Neural progenitor cell (in vitro differentiated cells): ENCODE measurements around the gene SERPINB10. TPM values are rescaled to one million over a fixed set of nuclear protein-coding genes. Genes with fewer than 3 reads are reported as not detected.

Experiments used
- DNase-seq: peaks from one replicate; pipeline ENCODE4 v3.0.0-alpha.2; 2016; ENCODE audit warnings: low spot score
- H2AFZ ChIP-seq: fragments of 200-600 bp; sonication (generic); replicated peaks from 2 replicates; pipeline ENCODE4 v1.6.1; 2016; ENCODE audit warnings: antibody characterized with exemption
- H3F3A ChIP-seq: fragments of 200-600 bp; sonication (generic); 2 replicates; pipeline ENCODE4 v1.6.1; 2016; ENCODE audit warnings: antibody characterized with exemption, low read depth
- H3K27ac ChIP-seq: fragments of 200-600 bp; sonication (generic); 2 replicates; pipeline ENCODE4 v1.5.1; 2016; ENCODE audit warnings: mild to moderate bottlenecking
- H3K27me3 ChIP-seq: fragments of 200-600 bp; sonication (generic); 2 replicates; pipeline ENCODE4 v1.6.1; 2016; ENCODE audit warnings: mild to moderate bottlenecking, moderate library complexity
- H3K36me3 ChIP-seq: fragments of 200-600 bp; sonication (generic); 2 replicates; pipeline ENCODE4 v1.5.1; 2016
- H3K4me1 ChIP-seq: fragments of 200-600 bp; sonication (generic); 2 replicates; pipeline ENCODE4 v1.6.1; 2016; ENCODE audit warnings: mixed run types
- H3K4me2 ChIP-seq: fragments of 200-600 bp; sonication (generic); 2 replicates; pipeline ENCODE4 v1.6.1; 2016
- H3K4me3 ChIP-seq: fragments of 200-600 bp; sonication (generic); 2 replicates; pipeline ENCODE4 v1.5.1; 2016
- H3K79me2 ChIP-seq: fragments of 200-600 bp; sonication (generic); 2 replicates; pipeline ENCODE4 v1.6.1; 2016; ENCODE audit warnings: low read depth
- H3K9ac ChIP-seq: fragments of 200-600 bp; sonication (generic); 2 replicates; pipeline ENCODE4 v1.6.1; 2016
- H3K9me3 ChIP-seq: fragments of 200-600 bp; sonication (generic); 2 replicates; pipeline ENCODE4 v1.5.1; 2016; ENCODE audit warnings: low read depth
- H4K20me1 ChIP-seq: fragments of 200-600 bp; sonication (generic); 2 replicates; pipeline ENCODE4 v1.6.1; 2016; ENCODE audit warnings: low read depth
- H3K27ac Mint-ChIP-seq: 3 replicates; pipeline ENCODE4 v1.8.0; 2021; ENCODE audit warnings: mixed read lengths
- H3K27me3 Mint-ChIP-seq: 2 replicates; pipeline ENCODE4 v1.8.0; 2022; ENCODE audit warnings: low read depth, mild to moderate bottlenecking, inconsistent platforms, moderate library complexity, mixed read lengths; ENCODE audit not compliant: insufficient read depth
- H3K36me3 Mint-ChIP-seq: 3 replicates; pipeline ENCODE4 v1.8.0; 2021; ENCODE audit warnings: mixed read lengths
- H3K4me1 Mint-ChIP-seq: 3 replicates; pipeline ENCODE4 v1.8.0; 2021; ENCODE audit warnings: mixed read lengths
- H3K4me3 Mint-ChIP-seq: 3 replicates; pipeline ENCODE4 v1.8.0; 2021; ENCODE audit warnings: mild to moderate bottlenecking, moderate library complexity, mixed read lengths
- H3K9me3 Mint-ChIP-seq: 3 replicates; pipeline ENCODE4 v1.8.0; 2020; ENCODE audit warnings: mixed read lengths
- CTCF ChIP-seq: fragments of 200-600 bp; sonication (generic); IDR thresholded peaks from 2 replicates; pipeline ENCODE4 v1.5.1; 2017; ENCODE audit warnings: antibody characterized with exemption, mild to moderate bottlenecking
- EZH2 ChIP-seq: fragments of 200-600 bp; sonication (generic); IDR thresholded peaks from 2 replicates; pipeline ENCODE4 v1.6.1; 2017; ENCODE audit warnings: antibody characterized with exemption, mild to moderate bottlenecking, moderate library complexity
- EZH2phosphoT487 ChIP-seq: fragments of 200-600 bp; sonication (generic); IDR thresholded peaks from 2 replicates; pipeline ENCODE4 v1.6.1; 2017; ENCODE audit warnings: antibody characterized with exemption
- total RNA-seq: library from RNA; depleted of rRNA; stranded (reverse); fragments of >200 nt; gene quantifications from 2 replicates; pipeline ENCODE4 v1.2.3, GENCODE V29; 2015; ENCODE audit warnings: low replicate concordance

SERPINB10 gene
- total RNA-seq, 1 donor from 2014 or later, result not detected

GRCh38 chr18:63890950-63891304, 16.8 kb upstream of the SERPINB10 start:
- H3K9ac ChIP-seq, result no peak overlapping the region
- H3K36me3 Mint-ChIP-seq, result no peaks in the 10 kb centered on the region
- no peaks in the 10 kb centered on the region for H3K9me3 Mint-ChIP-seq
- H3K4me1 Mint-ChIP-seq, result no peaks in the 10 kb centered on the region
- H3F3A ChIP-seq, result no peaks in the 10 kb centered on the region
- H4K20me1 ChIP-seq, result no peaks in the 10 kb centered on the region
- H3K4me3 Mint-ChIP-seq, result no peak overlapping the region
- H3K27ac Mint-ChIP-seq, result no peak overlapping the region
- H3K4me2 ChIP-seq, result no peak overlapping the region
- no peak for DNase-seq
- no peak overlapping the region for H3K4me3 ChIP-seq
- no peak overlapping the region for H3K27ac ChIP-seq
- peak; percentile 12 for TF ChIP-seq CTCF
- TF ChIP-seq EZH2phosphoT487, result no peak
- no peaks in the 10 kb centered on the region for H3K4me1 ChIP-seq
- no peaks in the 10 kb centered on the region for H3K27me3 ChIP-seq
- no peak overlapping the region for H2AFZ ChIP-seq
- H3K79me2 ChIP-seq, result no peaks in the 10 kb centered on the region
- H3K9me3 ChIP-seq, result no peaks in the 10 kb centered on the region
- no peaks in the 10 kb centered on the region for H3K27me3 Mint-ChIP-seq
- H3K36me3 ChIP-seq, result no peaks in the 10 kb centered on the region

- H4K20me1 ChIP-seq, result no peaks in the 10 kb centered on the region
- no peaks in the 10 kb centered on the region for H3K9me3 ChIP-seq
Observed at GRCh38 chr18:63892566-63892965, 15.2 kb upstream of the SERPINB10 start.

GRCh38 chr18:63894106-63894772, 13.5 kb upstream of the SERPINB10 start:
- H3K9me3 ChIP-seq, result no peaks in the 10 kb centered on the region
- TF ChIP-seq CTCF, result no peak
- TF ChIP-seq EZH2, result no peak
- no peak for TF ChIP-seq EZH2phosphoT487

More at GRCh38 chr18:63892566-63892965, 15.2 kb upstream of the SERPINB10 start:
- H3K27me3 ChIP-seq, result no peaks in the 10 kb centered on the region
- H2AFZ ChIP-seq, result no peak overlapping the region
- TF ChIP-seq EZH2 (no peak), CTCF (no peak), EZH2phosphoT487 (no peak)
- no peak overlapping the region for H3K4me2 ChIP-seq
- H3K27ac Mint-ChIP-seq, result no peak overlapping the region
- no peaks in the 10 kb centered on the region for H3K36me3 Mint-ChIP-seq
- H3K4me1 ChIP-seq, result no peaks in the 10 kb centered on the region
- H3K4me3 ChIP-seq, result no peak overlapping the region
- H3F3A ChIP-seq, result no peaks in the 10 kb centered on the region
- no peak overlapping the region for H3K4me3 Mint-ChIP-seq
- H3K79me2 ChIP-seq, result no peaks in the 10 kb centered on the region
- H3K27ac ChIP-seq, result no peak overlapping the region
- no peak for DNase-seq
- no peaks in the 10 kb centered on the region for H3K27me3 Mint-ChIP-seq
- no peak overlapping the region for H3K9ac ChIP-seq
- no peaks in the 10 kb centered on the region for H3K36me3 ChIP-seq
- H3K4me1 Mint-ChIP-seq, result no peaks in the 10 kb centered on the region
- no peaks in the 10 kb centered on the region for H3K9me3 Mint-ChIP-seq

More at GRCh38 chr18:63894106-63894772, 13.5 kb upstream of the SERPINB10 start:
- H3K27me3 Mint-ChIP-seq, result no peaks in the 10 kb centered on the region
- H3K4me3 Mint-ChIP-seq, result no peak overlapping the region
- Histone ChIP-seq H2AFZ (no peak overlapping the region), H3K4me1 (no peaks in the 10 kb centered on the region), H3K4me3 (no peak overlapping the region), H3F3A (no peaks in the 10 kb centered on the region), H3K27ac (no peak overlapping the region), H3K4me2 (no peak overlapping the region), H4K20me1 (no peaks in the 10 kb centered on the region), H3K36me3 (no peaks in the 10 kb centered on the region), H3K27me3 (no peaks in the 10 kb centered on the region), H3K79me2 (no peaks in the 10 kb centered on the region), H3K9ac (no peak overlapping the region)
- H3K9me3 Mint-ChIP-seq, result no peaks in the 10 kb centered on the region
- no peak for DNase-seq
- no peaks in the 10 kb centered on the region for H3K4me1 Mint-ChIP-seq
- no peak overlapping the region for H3K27ac Mint-ChIP-seq
- no peaks in the 10 kb centered on the region for H3K36me3 Mint-ChIP-seq
